HepG2 (cell line): Measurements from ENCODE around the gene ZDHHC7. TPM values are rescaled to one million over a fixed set of nuclear protein-coding genes. Genes with fewer than 3 reads are reported as not detected.

ENCODE experiments used
- CBFB ChIP-seq: sonication (generic); formaldehyde crosslinking; IDR thresholded peaks from 2 replicates; pipeline ENCODE4 v1.4.0; 2020; ENCODE audit warnings: missing genetic modification reagents
- CCAR2 ChIP-seq: fragments of 200-400 bp; formaldehyde crosslinking; optimal IDR thresholded peaks from 2 replicates; pipeline ENCODE3; 2018; ENCODE audit warnings: low read depth, mild to moderate bottlenecking, low read length, moderate library complexity
- CCDC6 ChIP-seq: sonication (generic); formaldehyde crosslinking; IDR thresholded peaks from 2 replicates; pipeline ENCODE4 v1.8.1; 2022; ENCODE audit warnings: mild to moderate bottlenecking, missing genetic modification reagents, moderate library complexity
- EHMT2 ChIP-seq: fragments of 200-600 bp; sonication (generic); IDR thresholded peaks from 2 replicates; pipeline ENCODE4 v1.7.0; 2017; ENCODE audit warnings: antibody characterized with exemption, low read depth, low read length, borderline replicate concordance
- ETS1 ChIP-seq: sonication (generic); formaldehyde crosslinking; IDR thresholded peaks from 2 replicates; pipeline ENCODE4 v1.4.0; 2020; ENCODE audit warnings: missing genetic modification reagents
- ETV5 ChIP-seq: IDR thresholded peaks from 2 replicates; pipeline ENCODE4 v1.6.1; 2018; ENCODE audit warnings: missing biosample characterization, missing genetic modification reagents, inconsistent platforms, borderline replicate concordance
- ETV6 ChIP-seq: sonication (generic); formaldehyde crosslinking; conservative IDR thresholded peaks from 2 replicates; pipeline ENCODE4 v1.4.0; 2020; ENCODE audit warnings: missing genetic modification reagents
- FLYWCH1 ChIP-seq: sonication (generic); formaldehyde crosslinking; IDR thresholded peaks from 2 replicates; pipeline ENCODE4 v1.8.1; 2023; ENCODE audit warnings: mild to moderate bottlenecking, missing genetic modification reagents
- FOXO1 ChIP-seq: sonication (generic); formaldehyde crosslinking; IDR thresholded peaks from 2 replicates; pipeline ENCODE4 v1.4.0; 2020; ENCODE audit warnings: missing genetic modification reagents
- FOXO4 ChIP-seq: sonication (generic); formaldehyde crosslinking; conservative IDR thresholded peaks from 2 replicates; pipeline ENCODE4 v1.8.1; 2023; ENCODE audit warnings: missing genetic modification reagents
- HNRNPH1 ChIP-seq: fragments of 200-400 bp; formaldehyde crosslinking; optimal IDR thresholded peaks from 2 replicates; pipeline ENCODE3; 2017; ENCODE audit warnings: mild to moderate bottlenecking, low read depth, low read length
- MED13 ChIP-seq: sonication (generic); formaldehyde crosslinking; IDR thresholded peaks from 2 replicates; pipeline ENCODE4 v1.5.0; 2020; ENCODE audit warnings: missing genetic modification reagents
- MTA3 ChIP-seq: sonication (generic); formaldehyde crosslinking; IDR thresholded peaks from 2 replicates; pipeline ENCODE4 v1.4.0; 2020; ENCODE audit warnings: missing genetic modification reagents
- MXI1 ChIP-seq: IDR thresholded peaks from 3 replicates; pipeline ENCODE4 v1.6.1; 2012; ENCODE audit warnings: low read depth, low read length, inconsistent platforms, borderline replicate concordance
- MYNN ChIP-seq: sonication (generic); formaldehyde crosslinking; IDR thresholded peaks from 2 replicates; pipeline ENCODE4 v1.4.0; 2020; ENCODE audit warnings: mild to moderate bottlenecking, low read depth, missing genetic modification reagents
- NPAS2 ChIP-seq: sonication (generic); formaldehyde crosslinking; IDR thresholded peaks from 2 replicates; pipeline ENCODE4 v1.8.0; 2022; ENCODE audit warnings: mild to moderate bottlenecking, missing genetic modification reagents, borderline replicate concordance
- NR2F1 ChIP-seq, 2 experiments: fragments of 450-650 bp in 1 of 2; formaldehyde crosslinking in 1 of 2; IDR thresholded peaks; 2 replicates each; pipeline versions ENCODE4 v1.5.0 to v1.6.1; 2016 to 2020; ENCODE audit warnings: mild to moderate bottlenecking in 1 of 2, missing compliant biosample characterization in 1 of 2, missing genetic modification reagents in 1 of 2, moderate library complexity in 1 of 2
- PCBP1 ChIP-seq: fragments of 200-400 bp; formaldehyde crosslinking; IDR thresholded peaks from 2 replicates; pipeline ENCODE4 v1.6.1; 2017; ENCODE audit warnings: mild to moderate bottlenecking, low read depth, low read length, borderline replicate concordance
- POLR2G ChIP-seq: fragments of 200-400 bp; formaldehyde crosslinking; IDR thresholded peaks from 2 replicates; pipeline ENCODE4 v1.6.1; 2018; ENCODE audit warnings: mild to moderate bottlenecking, low read depth, low read length, moderate library complexity
- SOX5 ChIP-seq: IDR thresholded peaks from 2 replicates; pipeline ENCODE4 v1.6.1; 2016; ENCODE audit warnings: borderline replicate concordance
- TBX2 ChIP-seq: sonication (generic); formaldehyde crosslinking; IDR thresholded peaks from 2 replicates; pipeline ENCODE4 v1.5.0; 2020; ENCODE audit warnings: missing genetic modification reagents, mild to moderate bottlenecking, borderline replicate concordance
- ZFY ChIP-seq: sonication (generic); formaldehyde crosslinking; IDR thresholded peaks from 2 replicates; pipeline ENCODE4 v1.4.0; 2020; ENCODE audit warnings: missing genetic modification reagents
- ZNF12 ChIP-seq: sonication (generic); formaldehyde crosslinking; IDR thresholded peaks from 2 replicates; pipeline ENCODE4 v1.5.0; 2020; ENCODE audit warnings: missing genetic modification reagents
- ZNF207 ChIP-seq: fragments of 450-650 bp; IDR thresholded peaks from 2 replicates; pipeline ENCODE4 v1.6.1; 2016; ENCODE audit warnings: antibody characterized with exemption, borderline replicate concordance
- ZNF430 ChIP-seq: sonication (generic); formaldehyde crosslinking; IDR thresholded peaks from 2 replicates; pipeline ENCODE4 v1.9.0; 2021; ENCODE audit warnings: mild to moderate bottlenecking, missing genetic modification reagents
- ZNF446 ChIP-seq: sonication (generic); formaldehyde crosslinking; IDR thresholded peaks from 2 replicates; pipeline ENCODE4 v1.5.0; 2020; ENCODE audit warnings: mild to moderate bottlenecking, missing genetic modification reagents
- ZNF7 ChIP-seq: IDR thresholded peaks from 2 replicates; pipeline ENCODE4 v1.6.1; 2016; ENCODE audit warnings: missing biosample characterization, missing genetic modification reagents
- polyA plus RNA-seq, 8 experiments: library from polyadenylated mRNA; depleted of rRNA in 3 of 8; stranded (reverse) in 7 of 8; unstranded in 1 of 8; fragments of >200 nt; fragmentation: Illumina TruSeq in 4 of 8; extraction: Trizol in 4 of 8; gene quantifications; 2 replicates each; pipeline versions ENCODE4 v1.2.1 to v1.2.3, GENCODE V29; 2011 to 2016; ENCODE audit warnings: low read depth in 4 of 8, missing spikeins in 1 of 8, mixed read lengths in 1 of 8; ENCODE audit not compliant: insufficient read depth in 1 of 8
- total RNA-seq, 5 experiments: library from RNA; depleted of rRNA; stranded (reverse); fragments of >200 nt; fragmentation: Illumina TruSeq; extraction: Trizol; gene quantifications; 2 replicates each; pipeline ENCODE4 v1.2.3, GENCODE V29; 2016; ENCODE audit warnings: low read depth in 1 of 5
- TF ChIP-seq, protein P1 (sequence below): sonication (generic); formaldehyde crosslinking; conservative IDR thresholded peaks from 2 replicates; pipeline ENCODE4 v1.4.0; 2020; ENCODE audit warnings: missing genetic modification reagents

The ZDHHC7 gene
- total and polyA plus RNA-seq, 2 of the 13 experiments (the other 11 are each of a cell fraction or from before 2014, with no cell fraction given) = 46.8 to 67.6 TPM

GRCh38 chr16:85010931-85011845 lies at the start of gene ZDHHC7 (continued):
- TF ChIP-seq PCBP1 (no peak), NR2F1 (CRISPR knock-in tag; IDR thresholded peaks at IDR 0.05) (no peak), ZNF7 (CRISPR knock-in tag) (no peak), POLR2G (peak; percentile 99), ETV5 (CRISPR knock-in tag) (peak; percentile 89), ZNF430 (CRISPR knock-in tag) (peak; percentile 81), FOXO1 (CRISPR knock-in tag) (no peak), ZNF446 (CRISPR knock-in tag) (no peak; the same call in 1 of the 2 replicates), ZNF207 (no peak), EHMT2 (no peak), HNRNPH1 (no peak), MTA3 (no peak), CCAR2 (no peak), FLYWCH1 (CRISPR knock-in tag) (no peak), CCDC6 (CRISPR knock-in tag) (no peak; the same call in none of the 2 replicates), ZFY (CRISPR knock-in tag) (peak; percentile 92), TBX2 (CRISPR knock-in tag) (peak; percentile 64), MXI1 (peak; percentile 54; the same call in 1 of the 3 replicates), ZNF12 (CRISPR knock-in tag) (no peak; the same call in 1 of the 2 replicates), ETV6 (CRISPR knock-in tag) (peak; percentile 40; the same call in 1 of the 2 replicates), MYNN (CRISPR knock-in tag) (peak; percentile 87; the same call in 1 of the 2 replicates), MED13 (CRISPR knock-in tag) (no peak), CBFB (peak; percentile 61), NPAS2 (CRISPR knock-in tag) (no peak), FOXO4 (CRISPR knock-in tag) (no peak), SOX5 (CRISPR knock-in tag) (peak; percentile 34; the same call in 1 of the 2 replicates), ETS1 (CRISPR knock-in tag) (peak; percentile 25; the same call in 1 of the 2 replicates)
- TF ChIP-seq, protein P1, sequence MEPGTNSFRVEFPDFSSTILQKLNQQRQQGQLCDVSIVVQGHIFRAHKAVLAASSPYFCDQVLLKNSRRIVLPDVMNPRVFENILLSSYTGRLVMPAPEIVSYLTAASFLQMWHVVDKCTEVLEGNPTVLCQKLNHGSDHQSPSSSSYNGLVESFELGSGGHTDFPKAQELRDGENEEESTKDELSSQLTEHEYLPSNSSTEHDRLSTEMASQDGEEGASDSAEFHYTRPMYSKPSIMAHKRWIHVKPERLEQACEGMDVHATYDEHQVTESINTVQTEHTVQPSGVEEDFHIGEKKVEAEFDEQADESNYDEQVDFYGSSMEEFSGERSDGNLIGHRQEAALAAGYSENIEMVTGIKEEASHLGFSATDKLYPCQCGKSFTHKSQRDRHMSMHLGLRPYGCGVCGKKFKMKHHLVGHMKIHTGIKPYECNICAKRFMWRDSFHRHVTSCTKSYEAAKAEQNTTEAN = peak; percentile 21; the same call in 1 of the 2 replicates
